Measurements from ENCODE around the gene SSC4D.

The SSC4D gene

DNA sequence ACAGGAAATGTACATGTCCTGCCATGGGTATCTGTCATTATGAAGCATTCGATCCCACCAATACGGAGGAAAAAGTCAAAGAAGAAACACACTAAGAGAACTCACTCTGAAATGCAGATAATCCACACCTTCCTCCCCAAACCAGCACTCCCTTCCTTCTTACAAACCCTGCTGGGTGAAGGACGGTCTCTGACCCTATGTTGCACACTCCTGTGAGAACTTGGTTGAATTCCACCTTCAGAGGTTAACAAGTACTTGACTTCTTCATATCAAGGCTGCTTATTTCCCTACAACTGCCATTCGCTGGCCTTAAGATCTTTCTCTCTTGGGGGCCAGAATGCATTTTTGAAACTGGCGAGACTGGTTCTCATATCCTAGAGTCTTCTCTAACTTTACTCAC lies 67.3 kb downstream of the SSC4D start:
- peaks cover 1 to 23% (median 16%) of the 10 kb centered on the region in 4 experiments for H3K4me1 ChIP-seq (ENCODE audit: control extremely low read depth in 1 of 4, control insufficient read depth in 4 of 4, insufficient read depth in 4 of 4, low read length in 3 of 4)

GRCh38 chr7:76340617-76341131 lies 68.8 kb downstream of the SSC4D start:
- H3K27me3 ChIP-seq (replicated peaks in 2 of 5; ENCODE audit: control insufficient read depth in 4 of 5, insufficient read depth in 5 of 5, low read length in 4 of 5): no peaks in the 10 kb centered on the region
- H3K9me3 ChIP-seq (ENCODE audit: control extremely low read depth in 1 of 5, control insufficient read depth in 4 of 5, insufficient read depth in 2 of 5, low read depth in 1 of 5, low read length in 4 of 5): no peaks in the 10 kb centered on the region
- ChIA-PET CTCF (interaction anchor here (1.5 kb wide), 2 partner anchors 12 to 14 kb away, joined by 3 to 5 read pairs; no protein-coding TSS in a partner anchor), POLR2A (interaction anchor here (0.7 kb wide), 1 partner anchor 14 kb away, joined by 3 read pairs; no protein-coding TSS in a partner anchor)
- H3K36me3 ChIP-seq (ENCODE audit: control insufficient read depth in 4 of 4, insufficient read depth in 4 of 4, low read length in 3 of 4): peaks cover 18 to 71% (median 43%) of the 10 kb centered on the region in 4 experiments
- H3K4me1 ChIP-seq (ENCODE audit: control extremely low read depth in 1 of 4, control insufficient read depth in 4 of 4, insufficient read depth in 4 of 4, low read length in 3 of 4): peaks cover 1 to 15% (median 13%) of the 10 kb centered on the region in 4 experiments
- H3K27ac ChIP-seq (ENCODE audit: insufficient read depth in 1 of 2, low read depth in 1 of 2, low read length in 2 of 2, poor library complexity in 1 of 2, severe bottlenecking in 2 of 2): peak overlapping the region in 1 of 2 experiments; percentile 75
- H3K4me3 ChIP-seq (ENCODE audit: control insufficient read depth in 1 of 7, extremely low read depth in 1 of 7, insufficient read depth in 4 of 7, low read depth in 2 of 7, low read length in 6 of 7): peak overlapping the region in 1 of 7 experiments; percentile 21
- 63% methylated on average over 3 of the region's 3 CpGs for WGBS (ENCODE audit: insufficient coverage)
- peak in 2 of 3 donors; percentile 70 to 76 for DNase-seq

More for the DNA sequence above, 67.3 kb downstream of the SSC4D start:
- Histone ChIP-seq H3K27ac (ENCODE audit: insufficient read depth in 1 of 2, low read depth in 1 of 2, low read length in 2 of 2, poor library complexity in 1 of 2, severe bottlenecking in 2 of 2) (peak overlapping the region in 1 of 2 experiments; percentile 52), H3K36me3 (ENCODE audit: control insufficient read depth in 4 of 4, insufficient read depth in 4 of 4, low read length in 3 of 4) (peaks cover 15 to 75% (median 48%) of the 10 kb centered on the region in 4 experiments), H3K4me3 (ENCODE audit: control insufficient read depth in 1 of 7, extremely low read depth in 1 of 7, insufficient read depth in 4 of 7, low read depth in 2 of 7, low read length in 6 of 7) (no peak overlapping the region), H3K27me3 (replicated peaks in 2 of 5; ENCODE audit: control insufficient read depth in 4 of 5, insufficient read depth in 5 of 5, low read length in 4 of 5) (no peaks in the 10 kb centered on the region), H3K9me3 (ENCODE audit: control extremely low read depth in 1 of 5, control insufficient read depth in 4 of 5, insufficient read depth in 2 of 5, low read depth in 1 of 5, low read length in 4 of 5) (no peaks in the 10 kb centered on the region)
- ChIA-PET CTCF (interaction anchor here (0.8 to 1.5 kb wide), 5 partner anchors 10 to 27 kb away, joined by 3 to 5 read pairs (median 3); no protein-coding TSS in a partner anchor), POLR2A (no interaction called here)
- DNase-seq: no peak
- WGBS (ENCODE audit: insufficient coverage): 99% methylated on average over 5 of the region's 5 CpGs
